22Rv1 (cell line): ENCODE measurements around the gene TMEM178B.

ENCODE experiments used
- CTCF ChIP-seq: fragments of 450-650 bp; IDR thresholded peaks from 2 replicates; pipeline ENCODE4 v1.5.1; 2017; ENCODE audit warnings: mild to moderate bottlenecking
- ZFX ChIP-seq: fragments of 450-650 bp; IDR thresholded peaks from 2 replicates; pipeline ENCODE4 v1.6.1; 2017; ENCODE audit warnings: antibody characterized with exemption, borderline replicate concordance

DNA sequence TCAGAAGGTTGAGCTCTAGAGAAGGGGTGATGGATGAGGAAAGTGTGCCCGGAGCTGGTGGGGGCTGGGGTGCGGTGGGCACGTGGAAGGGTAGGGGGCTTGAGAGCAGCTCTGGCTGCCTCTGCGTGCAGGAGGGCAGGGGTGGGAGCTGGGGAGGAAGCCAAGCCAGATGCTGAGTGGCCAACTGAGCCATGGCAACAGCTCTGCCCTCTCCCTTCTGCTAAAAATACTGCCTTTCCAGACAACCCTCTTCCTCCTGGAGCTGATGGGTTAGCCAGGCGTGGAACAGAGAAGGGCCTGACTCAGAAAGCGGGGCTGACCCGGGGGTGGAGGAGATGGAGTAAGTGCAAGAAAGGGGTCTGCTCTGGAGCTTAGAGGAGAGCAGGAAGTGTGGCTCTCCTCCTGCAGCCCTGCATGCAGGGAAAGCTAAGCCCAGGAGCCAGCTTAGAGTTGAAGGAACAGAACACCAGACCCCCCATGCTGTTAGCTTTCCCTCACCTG, 362.8 kb downstream of the TMEM178B start:
- no peak for TF ChIP-seq CTCF
- no peak for TF ChIP-seq ZFX
